Central memory CD8-positive, alpha-beta T cell (primary cell): ENCODE measurements around the gene LDOC1.

Experiments
- ATAC-seq: fragments of 150-1000 bp; cut with Tn5 transposase; replicated peaks from 2 replicates; pipeline ENCODE4 v1.10.0; 2022; ENCODE audit warnings: mild to moderate bottlenecking, moderate FRiP score, moderate number of reproducible peaks; ENCODE audit not compliant: poor library complexity, severe bottlenecking; ENCODE audit errors: extremely low read depth
- DNase-seq, 2 donors: peaks; one replicate each; pipeline ENCODE4 v3.0.0; 2021; ENCODE audit warnings: low spot score in 2 of 2
- H3K27ac Mint-ChIP-seq: one replicate; pipeline ENCODE4 v1.8.0; 2022; ENCODE audit warnings: low read depth, mild to moderate bottlenecking, moderate library complexity, mixed read lengths
- H3K27me3 Mint-ChIP-seq: one replicate; pipeline ENCODE4 v1.8.0; 2022; ENCODE audit warnings: mixed read lengths
- H3K36me3 Mint-ChIP-seq: one replicate; pipeline ENCODE4 v1.8.0; 2022; ENCODE audit warnings: mild to moderate bottlenecking, moderate library complexity, mixed read lengths; ENCODE audit not compliant: insufficient read depth
- H3K4me1 Mint-ChIP-seq: one replicate; pipeline ENCODE4 v1.8.0; 2022; ENCODE audit warnings: mixed read lengths
- H3K4me3 Mint-ChIP-seq: one replicate; pipeline ENCODE4 v1.8.0; 2022; ENCODE audit warnings: mild to moderate bottlenecking, moderate library complexity, mixed read lengths
- H3K9me3 Mint-ChIP-seq: one replicate; pipeline ENCODE4 v1.8.0; 2022; ENCODE audit warnings: mixed read lengths

LDOC1 gene

GRCh38 chrX:141142946-141143345 is 34.0 kb downstream of the LDOC1 start:
- peaks cover 4% of the 10 kb centered on the region for H3K9me3 Mint-ChIP-seq
- ATAC-seq (no peak), DNase-seq (no peak)
- no peaks in the 10 kb centered on the region for H3K4me1 Mint-ChIP-seq
- H3K36me3 Mint-ChIP-seq = no peaks in the 10 kb centered on the region
- H3K27me3 Mint-ChIP-seq = no peaks in the 10 kb centered on the region
- no peak overlapping the region for H3K27ac Mint-ChIP-seq
- no peak overlapping the region for H3K4me3 Mint-ChIP-seq

GRCh38 chrX:141133272-141133671 is 43.7 kb downstream of the LDOC1 start:
- Mint-ChIP-seq H3K9me3 (no peaks in the 10 kb centered on the region), H3K4me1 (no peaks in the 10 kb centered on the region), H3K27ac (no peak overlapping the region), H3K4me3 (no peak overlapping the region), H3K36me3 (no peaks in the 10 kb centered on the region), H3K27me3 (no peaks in the 10 kb centered on the region)
- DNase-seq (no peak), ATAC-seq (no peak)

GRCh38 chrX:141127146-141127545 is 49.8 kb downstream of the LDOC1 start:
- Mint-ChIP-seq H3K4me1 (no peaks in the 10 kb centered on the region), H3K9me3 (no peaks in the 10 kb centered on the region), H3K27ac (no peak overlapping the region), H3K36me3 (no peaks in the 10 kb centered on the region), H3K4me3 (no peak overlapping the region), H3K27me3 (no peaks in the 10 kb centered on the region)
- ATAC-seq (no peak), DNase-seq (no peak)
